H1 (cell line): Measurements from ENCODE around the gene DUSP9. TPM values are rescaled to one million over a fixed set of nuclear protein-coding genes. Genes with fewer than 3 reads are reported as not detected.

Source experiments
- BACH1 ChIP-seq: IDR thresholded peaks from 2 replicates; pipeline ENCODE4 v1.6.1; 2012; ENCODE audit warnings: low read length, improper control_type of control experiment
- MAFK ChIP-seq: IDR thresholded peaks from 2 replicates; pipeline ENCODE4 v1.6.1; 2012; ENCODE audit warnings: low read depth, mild to moderate bottlenecking, improper control_type of control experiment, low read length
- RBBP5 ChIP-seq: IDR thresholded peaks from 2 replicates; pipeline ENCODE4 v1.7.1; 2012; ENCODE audit warnings: low read depth, mild to moderate bottlenecking, inconsistent platforms, low read length, moderate library complexity, borderline replicate concordance
- TAF7 ChIP-seq: optimal IDR thresholded peaks from 2 replicates; pipeline ENCODE3; 2011; ENCODE audit warnings: low read depth, mild to moderate bottlenecking, inconsistent platforms, low read length, moderate library complexity, borderline replicate concordance
- polyA plus RNA-seq, 7 experiments: library from polyadenylated mRNA; depleted of rRNA in 3 of 7; stranded (reverse) in 5 of 7; unstranded in 2 of 7; fragments of >200 nt in 5 of 7; fragments of 200-250 nt in 2 of 7; gene quantifications; 1 replicate in 5 of 7; 2 replicates in 1 of 7; 4 replicates in 1 of 7; pipeline versions ENCODE4 v1.2.1 to v1.2.3, GENCODE V29; 2011 to 2013; ENCODE audit warnings: missing spikeins in 2 of 7, mixed read lengths in 2 of 7
- total RNA-seq: library from RNA; stranded (reverse); fragmentation: NEBNext Ultra II Directional; extraction: Animal tissue kit (Norgen Biotek cat#: 25700); gene quantifications from 2 replicates; pipeline ENCODE4 v1.2.1, GENCODE V29; 2021
- TF ChIP-seq, protein P1 (sequence below): fragments of 300-600 bp; sonication (generic); IDR thresholded peaks from 2 replicates; pipeline ENCODE4 v1.7.1; 2012; ENCODE audit warnings: low read length, moderate library complexity, mild to moderate bottlenecking, inconsistent platforms; ENCODE audit not compliant: insufficient replicate concordance
- TF ChIP-seq, protein P2 (sequence below): IDR thresholded peaks from 2 replicates; pipeline ENCODE4 v1.6.1; 2012; ENCODE audit warnings: inconsistent platforms

The DUSP9 gene
- total and polyA plus RNA-seq, 2 of the 8 experiments (the other 6 are each of a cell fraction or from before 2014, with no cell fraction given), result 0.80 to 1.1 TPM

DNA sequence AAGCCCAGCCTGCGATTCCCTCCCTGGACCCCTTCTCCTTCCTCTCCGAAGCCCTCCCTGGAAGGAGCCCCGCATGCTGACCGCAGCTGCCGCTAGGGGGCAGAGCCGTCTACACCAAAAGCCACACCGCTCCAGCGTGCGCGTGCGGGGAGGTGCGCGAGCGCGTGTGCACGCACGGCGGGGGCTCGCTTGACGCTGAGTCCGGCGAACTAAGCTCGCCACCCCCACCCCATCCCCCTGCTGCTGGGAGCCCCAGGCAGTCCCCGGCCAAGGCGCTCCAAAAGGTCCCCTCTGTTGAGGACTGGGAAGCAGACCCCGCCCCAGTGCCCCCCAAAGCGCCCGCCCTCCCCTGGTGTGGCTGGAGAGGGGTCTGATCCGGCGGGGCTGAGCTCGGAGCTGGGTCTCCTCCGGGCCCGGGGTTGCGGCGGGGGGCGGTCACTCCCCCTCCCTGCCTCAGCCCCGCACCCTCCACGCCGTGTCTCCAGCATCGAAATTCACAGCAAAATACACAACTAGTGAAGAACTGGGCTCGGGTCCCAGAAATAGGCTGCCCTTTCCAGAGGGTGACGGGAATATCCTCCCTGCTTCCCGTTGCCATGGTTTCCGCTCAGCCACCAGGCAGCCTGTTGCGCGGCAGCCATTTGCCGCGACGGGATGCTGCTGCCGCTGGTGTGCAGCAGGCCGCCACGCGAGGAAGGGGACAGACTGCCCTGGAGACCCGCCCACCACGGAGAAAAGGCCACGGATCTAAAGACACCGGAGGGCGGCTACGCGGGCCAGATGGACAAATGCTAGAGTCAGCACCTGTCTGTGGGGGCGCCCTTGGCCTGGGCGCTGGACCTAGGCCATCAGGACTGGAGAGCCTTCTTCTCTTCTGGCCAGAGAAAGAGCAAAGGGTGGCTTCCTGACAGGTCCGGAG is 36.8 kb upstream of the DUSP9 start (continued):
- TF ChIP-seq, protein P1, sequence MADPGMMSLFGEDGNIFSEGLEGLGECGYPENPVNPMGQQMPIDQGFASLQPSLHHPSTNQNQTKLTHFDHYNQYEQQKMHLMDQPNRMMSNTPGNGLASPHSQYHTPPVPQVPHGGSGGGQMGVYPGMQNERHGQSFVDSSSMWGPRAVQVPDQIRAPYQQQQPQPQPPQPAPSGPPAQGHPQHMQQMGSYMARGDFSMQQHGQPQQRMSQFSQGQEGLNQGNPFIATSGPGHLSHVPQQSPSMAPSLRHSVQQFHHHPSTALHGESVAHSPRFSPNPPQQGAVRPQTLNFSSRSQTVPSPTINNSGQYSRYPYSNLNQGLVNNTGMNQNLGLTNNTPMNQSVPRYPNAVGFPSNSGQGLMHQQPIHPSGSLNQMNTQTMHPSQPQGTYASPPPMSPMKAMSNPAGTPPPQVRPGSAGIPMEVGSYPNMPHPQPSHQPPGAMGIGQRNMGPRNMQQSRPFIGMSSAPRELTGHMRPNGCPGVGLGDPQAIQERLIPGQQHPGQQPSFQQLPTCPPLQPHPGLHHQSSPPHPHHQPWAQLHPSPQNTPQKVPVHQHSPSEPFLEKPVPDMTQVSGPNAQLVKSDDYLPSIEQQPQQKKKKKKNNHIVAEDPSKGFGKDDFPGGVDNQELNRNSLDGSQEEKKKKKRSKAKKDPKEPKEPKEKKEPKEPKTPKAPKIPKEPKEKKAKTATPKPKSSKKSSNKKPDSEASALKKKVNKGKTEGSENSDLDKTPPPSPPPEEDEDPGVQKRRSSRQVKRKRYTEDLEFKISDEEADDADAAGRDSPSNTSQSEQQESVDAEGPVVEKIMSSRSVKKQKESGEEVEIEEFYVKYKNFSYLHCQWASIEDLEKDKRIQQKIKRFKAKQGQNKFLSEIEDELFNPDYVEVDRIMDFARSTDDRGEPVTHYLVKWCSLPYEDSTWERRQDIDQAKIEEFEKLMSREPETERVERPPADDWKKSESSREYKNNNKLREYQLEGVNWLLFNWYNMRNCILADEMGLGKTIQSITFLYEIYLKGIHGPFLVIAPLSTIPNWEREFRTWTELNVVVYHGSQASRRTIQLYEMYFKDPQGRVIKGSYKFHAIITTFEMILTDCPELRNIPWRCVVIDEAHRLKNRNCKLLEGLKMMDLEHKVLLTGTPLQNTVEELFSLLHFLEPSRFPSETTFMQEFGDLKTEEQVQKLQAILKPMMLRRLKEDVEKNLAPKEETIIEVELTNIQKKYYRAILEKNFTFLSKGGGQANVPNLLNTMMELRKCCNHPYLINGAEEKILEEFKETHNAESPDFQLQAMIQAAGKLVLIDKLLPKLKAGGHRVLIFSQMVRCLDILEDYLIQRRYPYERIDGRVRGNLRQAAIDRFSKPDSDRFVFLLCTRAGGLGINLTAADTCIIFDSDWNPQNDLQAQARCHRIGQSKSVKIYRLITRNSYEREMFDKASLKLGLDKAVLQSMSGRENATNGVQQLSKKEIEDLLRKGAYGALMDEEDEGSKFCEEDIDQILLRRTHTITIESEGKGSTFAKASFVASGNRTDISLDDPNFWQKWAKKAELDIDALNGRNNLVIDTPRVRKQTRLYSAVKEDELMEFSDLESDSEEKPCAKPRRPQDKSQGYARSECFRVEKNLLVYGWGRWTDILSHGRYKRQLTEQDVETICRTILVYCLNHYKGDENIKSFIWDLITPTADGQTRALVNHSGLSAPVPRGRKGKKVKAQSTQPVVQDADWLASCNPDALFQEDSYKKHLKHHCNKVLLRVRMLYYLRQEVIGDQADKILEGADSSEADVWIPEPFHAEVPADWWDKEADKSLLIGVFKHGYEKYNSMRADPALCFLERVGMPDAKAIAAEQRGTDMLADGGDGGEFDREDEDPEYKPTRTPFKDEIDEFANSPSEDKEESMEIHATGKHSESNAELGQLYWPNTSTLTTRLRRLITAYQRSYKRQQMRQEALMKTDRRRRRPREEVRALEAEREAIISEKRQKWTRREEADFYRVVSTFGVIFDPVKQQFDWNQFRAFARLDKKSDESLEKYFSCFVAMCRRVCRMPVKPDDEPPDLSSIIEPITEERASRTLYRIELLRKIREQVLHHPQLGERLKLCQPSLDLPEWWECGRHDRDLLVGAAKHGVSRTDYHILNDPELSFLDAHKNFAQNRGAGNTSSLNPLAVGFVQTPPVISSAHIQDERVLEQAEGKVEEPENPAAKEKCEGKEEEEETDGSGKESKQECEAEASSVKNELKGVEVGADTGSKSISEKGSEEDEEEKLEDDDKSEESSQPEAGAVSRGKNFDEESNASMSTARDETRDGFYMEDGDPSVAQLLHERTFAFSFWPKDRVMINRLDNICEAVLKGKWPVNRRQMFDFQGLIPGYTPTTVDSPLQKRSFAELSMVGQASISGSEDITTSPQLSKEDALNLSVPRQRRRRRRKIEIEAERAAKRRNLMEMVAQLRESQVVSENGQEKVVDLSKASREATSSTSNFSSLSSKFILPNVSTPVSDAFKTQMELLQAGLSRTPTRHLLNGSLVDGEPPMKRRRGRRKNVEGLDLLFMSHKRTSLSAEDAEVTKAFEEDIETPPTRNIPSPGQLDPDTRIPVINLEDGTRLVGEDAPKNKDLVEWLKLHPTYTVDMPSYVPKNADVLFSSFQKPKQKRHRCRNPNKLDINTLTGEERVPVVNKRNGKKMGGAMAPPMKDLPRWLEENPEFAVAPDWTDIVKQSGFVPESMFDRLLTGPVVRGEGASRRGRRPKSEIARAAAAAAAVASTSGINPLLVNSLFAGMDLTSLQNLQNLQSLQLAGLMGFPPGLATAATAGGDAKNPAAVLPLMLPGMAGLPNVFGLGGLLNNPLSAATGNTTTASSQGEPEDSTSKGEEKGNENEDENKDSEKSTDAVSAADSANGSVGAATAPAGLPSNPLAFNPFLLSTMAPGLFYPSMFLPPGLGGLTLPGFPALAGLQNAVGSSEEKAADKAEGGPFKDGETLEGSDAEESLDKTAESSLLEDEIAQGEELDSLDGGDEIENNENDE, result no peak
- TF ChIP-seq, protein P2, sequence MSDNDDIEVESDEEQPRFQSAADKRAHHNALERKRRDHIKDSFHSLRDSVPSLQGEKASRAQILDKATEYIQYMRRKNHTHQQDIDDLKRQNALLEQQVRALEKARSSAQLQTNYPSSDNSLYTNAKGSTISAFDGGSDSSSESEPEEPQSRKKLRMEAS, result peak; percentile 95
- TF ChIP-seq TAF7, result no peak
- no peak for TF ChIP-seq MAFK
- TF ChIP-seq BACH1, result no peak
- no peak for TF ChIP-seq RBBP5
